Activated CD4-positive, alpha-beta T cell treated with anti-CD3 and anti-CD28 coated beads for 48 hours (primary cell): ENCODE data around the gene GNS.

Experiments used
- DNase-seq: peaks from one replicate; pipeline ENCODE4 v3.0.0-alpha.2; 2020

The GNS gene

GRCh38 chr12:64671681-64672080 lies 87.5 kb downstream of the GNS start:
- DNase-seq: no peak

GRCh38 chr12:64670919-64671639 lies 88.1 kb downstream of the GNS start:
- peak; percentile 49 for DNase-seq

- DNase-seq: no peak
Measured at GRCh38 chr12:64670019-64670418, 89.2 kb downstream of the GNS start.

GRCh38 chr12:64669270-64669842 lies 89.8 kb downstream of the GNS start:
- no peak for DNase-seq

GRCh38 chr12:64667793-64668192 lies 91.4 kb downstream of the GNS start:
- DNase-seq: no peak

GRCh38 chr12:64666054-64666914 lies 92.9 kb downstream of the GNS start:
- DNase-seq: no peak

- peak; percentile 48 for DNase-seq
Measured at GRCh38 chr12:64665514-64665913, 93.7 kb downstream of the GNS start.
